Measurements from ENCODE around the gene DGCR2. TPM values are rescaled to one million over a fixed set of nuclear protein-coding genes. Genes with fewer than 3 reads are reported as not detected.

The DGCR2 gene
- total RNA-seq, 1 experiment from 2014 or later = 42.9 TPM

DNA sequence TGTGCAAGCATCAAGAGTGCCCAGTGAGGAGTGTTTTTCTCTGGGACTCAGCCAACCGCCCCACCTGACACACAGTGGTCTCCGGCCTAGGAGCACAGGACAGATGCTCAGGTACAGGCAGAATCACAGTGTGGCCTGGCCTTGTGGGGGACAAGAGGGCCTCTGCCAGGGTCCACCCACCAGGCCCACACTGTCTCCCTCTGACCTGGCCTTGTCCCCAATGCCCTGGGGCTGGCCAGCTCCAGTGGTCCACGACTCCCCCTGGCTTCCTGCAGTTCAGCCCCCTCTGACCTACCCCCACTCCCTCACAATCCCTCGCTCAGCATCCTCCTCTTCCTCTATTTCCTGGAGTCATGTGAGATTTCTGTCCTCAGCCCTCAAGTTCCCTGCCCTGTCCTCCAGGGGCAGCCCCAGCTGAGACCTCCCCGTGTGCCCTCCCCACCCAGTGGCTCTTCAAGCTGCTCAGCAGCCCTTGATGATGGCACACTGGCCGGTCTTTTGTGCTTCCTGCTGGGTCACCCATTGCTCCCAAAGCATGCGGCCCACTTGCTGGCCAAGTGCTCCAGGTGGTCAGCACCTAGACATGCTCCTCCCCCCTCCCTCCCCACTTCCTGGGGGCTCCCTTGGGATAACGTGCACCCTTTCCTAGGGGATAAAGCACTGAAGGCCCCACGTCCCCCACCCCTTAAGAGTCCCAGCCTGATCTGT is 10.6 kb upstream of the DGCR2 start:
- H3K4me1 ChIP-seq (ENCODE audit: control insufficient read depth in 1 of 2, insufficient read depth in 2 of 2, low read length in 2 of 2) = no peaks in the 10 kb centered on the region
- H3K79me2 ChIP-seq (ENCODE audit: insufficient read depth, low read length) = no peaks in the 10 kb centered on the region
- RAD21 ChIA-PET (ENCODE audit: low non-redundant PET in 1 of 2, low total read pairs in 2 of 2, uncharacterized antibody in 2 of 2, unreplicated experiment in 2 of 2) = no interaction called here
- H3K4me3 ChIP-seq (replicated peaks in 1 of 2; ENCODE audit: low read depth in 1 of 2, low read length in 2 of 2) = no peak overlapping the region
- no peaks in the 10 kb centered on the region for H4K20me1 ChIP-seq (ENCODE audit: insufficient read depth)
- H3K36me3 ChIP-seq (ENCODE audit: control insufficient read depth in 1 of 2, insufficient read depth in 2 of 2, low read length in 2 of 2) = peaks cover 11 to 15% of the 10 kb centered on the region in 2 experiments; a peak in 3 of 4 replicates
- DNase-seq (ENCODE audit: low read depth, low spot score) (no peak), ATAC-seq (no peak)
- no TSS peak for BruUV-seq (replicated peaks)
- intact Hi-C loops (cut with micrococcal nuclease) = no loop called here
- no peak overlapping the region for H2AFZ ChIP-seq (ENCODE audit: low read depth, low read length, poor library complexity, severe bottlenecking)
- no peak overlapping the region for H3K27ac ChIP-seq (ENCODE audit: low read depth, low read length)
- no peaks in the 10 kb centered on the region for H3K9me3 ChIP-seq (ENCODE audit: control insufficient read depth in 1 of 2, insufficient read depth in 1 of 2, low read depth in 1 of 2, low read length in 2 of 2)
- TF ChIP-seq POLR2A (IDR thresholded peaks at IDR 0.05; ENCODE audit: borderline replicate concordance, extremely low read depth, insufficient read depth, insufficient read length) = no peak
- no peak for TF ChIP-seq SP1 (IDR thresholded peaks at IDR 0.05; ENCODE audit: low read depth)
- TF ChIP-seq CBX3 (IDR thresholded peaks at IDR 0.05; ENCODE audit: low read depth) = no peak
- no peak for TF ChIP-seq JUND (IDR thresholded peaks at IDR 0.05)
- H3K9ac ChIP-seq (ENCODE audit: low read length) = no peak overlapping the region
- CTCF ChIA-PET = interaction anchor here (1.6 kb wide), 1 partner anchor 12 kb away, joined by 5 read pairs; the partner anchor contains the start of gene ESS2
- H3K9me2 ChIP-seq (ENCODE audit: insufficient read depth) = no peaks in the 10 kb centered on the region
- no peaks in the 10 kb centered on the region for H3K27me3 ChIP-seq (ENCODE audit: insufficient read depth, low read length)
- no peak overlapping the region for H3K4me2 ChIP-seq (ENCODE audit: low read length)
- POLR2A ChIA-PET = no interaction called here

DNA sequence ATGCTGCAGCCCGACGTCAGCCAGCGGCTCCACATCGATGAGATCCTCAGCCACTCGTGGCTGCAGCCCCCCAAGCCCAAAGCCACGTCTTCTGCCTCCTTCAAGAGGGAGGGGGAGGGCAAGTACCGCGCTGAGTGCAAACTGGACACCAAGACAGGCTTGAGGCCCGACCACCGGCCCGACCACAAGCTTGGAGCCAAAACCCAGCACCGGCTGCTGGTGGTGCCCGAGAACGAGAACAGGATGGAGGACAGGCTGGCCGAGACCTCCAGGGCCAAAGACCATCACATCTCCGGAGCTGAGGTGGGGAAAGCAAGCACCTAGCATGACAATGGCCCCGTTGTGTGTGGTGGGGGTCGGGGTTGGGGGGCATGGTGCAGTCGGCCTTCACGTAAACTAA is 9.9 kb upstream of the DGCR2 start:
- Histone ChIP-seq H3K27me3 (ENCODE audit: insufficient read depth, low read length) (no peaks in the 10 kb centered on the region), H3K9me2 (ENCODE audit: insufficient read depth) (no peaks in the 10 kb centered on the region), H3K79me2 (ENCODE audit: insufficient read depth, low read length) (no peaks in the 10 kb centered on the region), H3K4me3 (replicated peaks in 1 of 2; ENCODE audit: low read depth in 1 of 2, low read length in 2 of 2) (no peak overlapping the region), H3K9me3 (ENCODE audit: control insufficient read depth in 1 of 2, insufficient read depth in 1 of 2, low read depth in 1 of 2, low read length in 2 of 2) (no peaks in the 10 kb centered on the region), H3K36me3 (ENCODE audit: control insufficient read depth in 1 of 2, insufficient read depth in 2 of 2, low read length in 2 of 2) (peaks cover 10 to 15% of the 10 kb centered on the region in 2 experiments; a peak in 3 of 4 replicates), H3K27ac (ENCODE audit: low read depth, low read length) (no peak overlapping the region), H4K20me1 (ENCODE audit: insufficient read depth) (no peaks in the 10 kb centered on the region), H3K4me1 (ENCODE audit: control insufficient read depth in 1 of 2, insufficient read depth in 2 of 2, low read length in 2 of 2) (no peaks in the 10 kb centered on the region), H3K4me2 (ENCODE audit: low read length) (no peak overlapping the region), H2AFZ (ENCODE audit: low read depth, low read length, poor library complexity, severe bottlenecking) (no peak overlapping the region), H3K9ac (ENCODE audit: low read length) (no peak overlapping the region)
- ATAC-seq = no peak
- ChIA-PET RAD21 (ENCODE audit: low non-redundant PET in 1 of 2, low total read pairs in 2 of 2, uncharacterized antibody in 2 of 2, unreplicated experiment in 2 of 2) (no interaction called here), CTCF (interaction anchor here (1.6 kb wide), 1 partner anchor 12 kb away, joined by 5 read pairs; the partner anchor contains the start of gene ESS2), POLR2A (no interaction called here)
- BruUV-seq (replicated peaks) = no TSS peak
- intact Hi-C loops (cut with micrococcal nuclease) = no loop called here
- no peak for DNase-seq (ENCODE audit: low read depth, low spot score)
- no peak for TF ChIP-seq POLR2A (IDR thresholded peaks at IDR 0.05; ENCODE audit: borderline replicate concordance, extremely low read depth, insufficient read depth, insufficient read length)
- TF ChIP-seq YY1 (IDR thresholded peaks at IDR 0.05; ENCODE audit: extremely low read depth, insufficient replicate concordance, low read depth, low read length) = no peak
- TF ChIP-seq SRF (IDR thresholded peaks at IDR 0.05; ENCODE audit: low read depth) = no peak
- no peak for TF ChIP-seq EZH2 (IDR thresholded peaks at IDR 0.05)
- no peak for TF ChIP-seq CBX3 (IDR thresholded peaks at IDR 0.05; ENCODE audit: low read depth)
- TF ChIP-seq SIN3A (IDR thresholded peaks at IDR 0.05; ENCODE audit: low read depth) = no peak
- no peak for TF ChIP-seq ZFX (IDR thresholded peaks at IDR 0.05)
- TF ChIP-seq ELF1 (IDR thresholded peaks at IDR 0.05; ENCODE audit: borderline replicate concordance, low read depth) = no peak
- TF ChIP-seq EGR1 (IDR thresholded peaks at IDR 0.05; ENCODE audit: low read depth) = no peak
- no peak for TF ChIP-seq SP1 (IDR thresholded peaks at IDR 0.05; ENCODE audit: low read depth)
- no peak for TF ChIP-seq EZH2phosphoT487 (IDR thresholded peaks at IDR 0.05; ENCODE audit: borderline replicate concordance)
- TF ChIP-seq CEBPB (IDR thresholded peaks at IDR 0.05; ENCODE audit: low read depth) = no peak
- TF ChIP-seq, protein P1, sequence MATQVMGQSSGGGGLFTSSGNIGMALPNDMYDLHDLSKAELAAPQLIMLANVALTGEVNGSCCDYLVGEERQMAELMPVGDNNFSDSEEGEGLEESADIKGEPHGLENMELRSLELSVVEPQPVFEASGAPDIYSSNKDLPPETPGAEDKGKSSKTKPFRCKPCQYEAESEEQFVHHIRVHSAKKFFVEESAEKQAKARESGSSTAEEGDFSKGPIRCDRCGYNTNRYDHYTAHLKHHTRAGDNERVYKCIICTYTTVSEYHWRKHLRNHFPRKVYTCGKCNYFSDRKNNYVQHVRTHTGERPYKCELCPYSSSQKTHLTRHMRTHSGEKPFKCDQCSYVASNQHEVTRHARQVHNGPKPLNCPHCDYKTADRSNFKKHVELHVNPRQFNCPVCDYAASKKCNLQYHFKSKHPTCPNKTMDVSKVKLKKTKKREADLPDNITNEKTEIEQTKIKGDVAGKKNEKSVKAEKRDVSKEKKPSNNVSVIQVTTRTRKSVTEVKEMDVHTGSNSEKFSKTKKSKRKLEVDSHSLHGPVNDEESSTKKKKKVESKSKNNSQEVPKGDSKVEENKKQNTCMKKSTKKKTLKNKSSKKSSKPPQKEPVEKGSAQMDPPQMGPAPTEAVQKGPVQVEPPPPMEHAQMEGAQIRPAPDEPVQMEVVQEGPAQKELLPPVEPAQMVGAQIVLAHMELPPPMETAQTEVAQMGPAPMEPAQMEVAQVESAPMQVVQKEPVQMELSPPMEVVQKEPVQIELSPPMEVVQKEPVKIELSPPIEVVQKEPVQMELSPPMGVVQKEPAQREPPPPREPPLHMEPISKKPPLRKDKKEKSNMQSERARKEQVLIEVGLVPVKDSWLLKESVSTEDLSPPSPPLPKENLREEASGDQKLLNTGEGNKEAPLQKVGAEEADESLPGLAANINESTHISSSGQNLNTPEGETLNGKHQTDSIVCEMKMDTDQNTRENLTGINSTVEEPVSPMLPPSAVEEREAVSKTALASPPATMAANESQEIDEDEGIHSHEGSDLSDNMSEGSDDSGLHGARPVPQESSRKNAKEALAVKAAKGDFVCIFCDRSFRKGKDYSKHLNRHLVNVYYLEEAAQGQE (IDR thresholded peaks at IDR 0.05; ENCODE audit: low read depth) = no peak
- TF ChIP-seq JUND (IDR thresholded peaks at IDR 0.05) = no peak
- TF ChIP-seq FOSL1 (IDR thresholded peaks at IDR 0.05; ENCODE audit: low read depth) = no peak
- TF ChIP-seq CTCF (IDR thresholded peaks at IDR 0.05 in 2 of 3, conservative IDR thresholded peaks at IDR 0.05 in 1 of 3; ENCODE audit: borderline replicate concordance in 1 of 3, insufficient read depth in 1 of 3, low read depth in 2 of 3, low read length in 2 of 3) = no peak
